K562 (cell line): Measurements from ENCODE around the gene SRSF1. TPM values are rescaled to one million over a fixed set of nuclear protein-coding genes. Genes with fewer than 3 reads are reported as not detected.
"Not testable (repeated sequence)": the region's sequence is repeated elsewhere in the genome, so short reads cannot be mapped to it uniquely, and the experiment has no call there.

Source experiments
- ATAC-seq: fragments of 200-7000 bp; cut with Tn5 transposase; 3 replicates; pipeline ENCODE4 v1.9.1; 2020; ENCODE audit warnings: moderate library complexity
- BruUV-seq: library from RNA; stranded (reverse); fragments of 400-500 nt; replicated peaks from 2 replicates; lab custom pipeline; 2021; lab: Mats Ljungman, UMichigan
- CTCF ChIA-PET: fragments of 300-600 bp; formaldehyde crosslinking; extraction: SDS; loops from one replicate; lab custom pipeline; 2021; ENCODE audit warnings: low intra/inter-chr PET ratio; lab: Yijun Ruan, JAX
- POLR2A ChIA-PET: fragments of 300-600, 350-650 bp; sonication (Branson Sonifier 250); formaldehyde crosslinking; extraction: SDS; loops from one replicate; lab custom pipeline; 2021; ENCODE audit warnings: antibody characterized with exemption, inconsistent platforms; lab: Yijun Ruan, JAX
- DNase-seq, 4 experiments: peaks; one replicate each; pipeline versions ENCODE4 v3.0.0 to v3.0.0-alpha.2; 2011 to 2018; ENCODE audit warnings: low spot score in 3 of 4, mixed read lengths in 3 of 4; ENCODE audit errors: extremely low read depth in 1 of 4
- FAIRE-seq: peaks from 2 replicates; lab custom pipeline; 2011; peaks lifted over from hg19 to GRCh38; lab: Jason Lieb, UNC
- H2AFZ ChIP-seq: 2 replicates; pipeline ENCODE4 v1.6.0; 2011; ENCODE audit warnings: low read depth, low read length, control low read depth, inconsistent platforms
- H3K27ac ChIP-seq: fragments of 200-600 bp; 3 replicates; pipeline ENCODE4 v1.8.0; 2011; ENCODE audit warnings: low read depth, mild to moderate bottlenecking, control low read depth, inconsistent platforms, low read length, moderate library complexity, mixed read lengths; ENCODE audit errors: extremely low read depth
- H3K27me3 ChIP-seq, 2 experiments: fragments of 300-600 bp in 1 of 2; 2 replicates in 1 of 2; 3 replicates in 1 of 2; pipeline versions ENCODE4 v1.6.0 to v1.8.0; 2011; ENCODE audit warnings: inconsistent platforms in 2 of 2, low read length in 2 of 2, mild to moderate bottlenecking in 1 of 2, mixed read lengths in 1 of 2, moderate library complexity in 1 of 2; ENCODE audit not compliant: control insufficient read depth in 2 of 2, insufficient read depth in 2 of 2
- H3K36me3 ChIP-seq: fragments of 300-600 bp; 3 replicates; pipeline ENCODE4 v1.8.0; 2011; ENCODE audit warnings: mild to moderate bottlenecking, low read length, inconsistent platforms; ENCODE audit not compliant: control insufficient read depth, insufficient read depth
- H3K4me1 ChIP-seq, 2 experiments: fragments of 200-600 bp in 1 of 2; replicated peaks in 1 of 2; 2 replicates in 1 of 2; 3 replicates in 1 of 2; pipeline versions ENCODE4 v1.5.1 to v1.8.0; 2011; ENCODE audit warnings: inconsistent platforms in 2 of 2, low read length in 2 of 2, mild to moderate bottlenecking in 1 of 2, mixed read lengths in 1 of 2, moderate library complexity in 1 of 2; ENCODE audit not compliant: control insufficient read depth in 2 of 2, insufficient read depth in 2 of 2
- H3K4me2 ChIP-seq: 2 replicates; pipeline ENCODE4 v1.6.1; 2011; ENCODE audit warnings: low read length, control low read depth, inconsistent platforms, mixed read lengths; ENCODE audit not compliant: insufficient read depth
- H3K4me3 ChIP-seq: fragments of 200-600 bp; sonication (generic), shearing (Covaris generic); 2 replicates; pipeline ENCODE4 v1.5.1; 2016; ENCODE audit warnings: control low read depth, inconsistent platforms
- H3K79me2 ChIP-seq: fragments of 200-600 bp; 3 replicates; pipeline ENCODE4 v1.8.0; 2011; ENCODE audit warnings: low read length, inconsistent platforms; ENCODE audit not compliant: control insufficient read depth, insufficient read depth
- H3K9ac ChIP-seq, 2 experiments: 2 replicates each; pipeline versions ENCODE4 v1.6.0 to v1.6.1; 2011; ENCODE audit warnings: low read depth in 2 of 2, low read length in 2 of 2, control low read depth in 1 of 2, inconsistent platforms in 1 of 2, mild to moderate bottlenecking in 1 of 2, mixed read lengths in 1 of 2; ENCODE audit not compliant: insufficient read depth in 1 of 2
- H3K9me1 ChIP-seq: one replicate; pipeline ENCODE4 v1.6.0; 2011; ENCODE audit warnings: inconsistent platforms, mild to moderate bottlenecking, low read length, moderate library complexity; ENCODE audit not compliant: control insufficient read depth, insufficient read depth
- H3K9me3 ChIP-seq: replicated peaks from 2 replicates; pipeline ENCODE4 v1.5.1; 2011; ENCODE audit warnings: low read depth, low read length, inconsistent platforms; ENCODE audit not compliant: control insufficient read depth, insufficient read depth
- H4K20me1 ChIP-seq: replicated peaks from 2 replicates; pipeline ENCODE4 v1.6.1; 2011; ENCODE audit warnings: low read length, inconsistent platforms, mixed read lengths; ENCODE audit not compliant: control insufficient read depth, insufficient read depth
- RBM25 ChIP-seq: fragments of 200-400 bp; formaldehyde crosslinking; IDR thresholded peaks from 2 replicates; pipeline ENCODE4 v1.6.1; 2018; ENCODE audit warnings: low read length, low read depth, moderate library complexity; ENCODE audit not compliant: severe bottlenecking
- ZNF431 ChIP-seq: sonication (generic); formaldehyde crosslinking; IDR thresholded peaks from 2 replicates; pipeline ENCODE4 v1.8.0; 2022; ENCODE audit warnings: mild to moderate bottlenecking, missing genetic modification reagents
- ZNF668 ChIP-seq: fragments of 250-450 bp; sonication (Bioruptor Pico); IDR thresholded peaks from 2 replicates; pipeline ENCODE4 v1.8.0; 2022; ENCODE audit warnings: mild to moderate bottlenecking, inconsistent platforms
- WGBS: fragments of 100-300 bp; shearing (Covaris generic); methylation state at CpG from one replicate; pipeline ENCODE4 v1.1.6; 2016; ENCODE audit warnings: low coverage, mixed read lengths; ENCODE audit not compliant: insufficient coverage; ENCODE audit errors: missing lambda C conversion rate; 5-methylcytosine and 5-hydroxymethylcytosine counted together
- in situ Hi-C: fragments of 300-500 bp; cut with MboI; formaldehyde crosslinking; loops from 4 replicates; pipeline ENCODE4 v1.15.0; 2018; ENCODE audit warnings: inconsistent platforms, mixed read lengths
- intact Hi-C: fragments of 100-400 bp; cut with micrococcal nuclease; formaldehyde crosslinking; loops from 2 replicates; pipeline ENCODE4 v1.14.2; 2022
- polyA plus RNA-seq, 8 experiments: library from polyadenylated mRNA; depleted of rRNA in 4 of 8; stranded (reverse) in 5 of 8; unstranded in 3 of 8; fragments of >200 nt; fragmentation: Nextera tagmentation in 2 of 8; fragmentation: Illumina TruSeq in 1 of 8; extraction: Ambion mirVana in 2 of 8; extraction: Trizol in 1 of 8; gene quantifications; 2 replicates each; pipeline versions ENCODE4 v1.2.1 to v1.2.3, GENCODE V29; 2011 to 2014; ENCODE audit warnings: inconsistent platforms in 1 of 8, missing spikeins in 1 of 8
- total RNA-seq, 7 experiments: library from RNA; depleted of rRNA in 6 of 7; stranded (reverse); fragments of >200 nt in 6 of 7; fragmentation: Illumina TruSeq in 2 of 7; extraction: Trizol in 2 of 7; gene quantifications; 2 replicates each; pipeline versions ENCODE4 v1.2.1 to v1.2.3, GENCODE V29; 2011 to 2021; ENCODE audit warnings: low replicate concordance in 1 of 7

The SRSF1 gene
- total and polyA plus RNA-seq, 9 of the 15 experiments (the other 6 are each of a cell fraction or from before 2014, with no cell fraction given) = 77.8 to 559 (median 442) TPM

DNA sequence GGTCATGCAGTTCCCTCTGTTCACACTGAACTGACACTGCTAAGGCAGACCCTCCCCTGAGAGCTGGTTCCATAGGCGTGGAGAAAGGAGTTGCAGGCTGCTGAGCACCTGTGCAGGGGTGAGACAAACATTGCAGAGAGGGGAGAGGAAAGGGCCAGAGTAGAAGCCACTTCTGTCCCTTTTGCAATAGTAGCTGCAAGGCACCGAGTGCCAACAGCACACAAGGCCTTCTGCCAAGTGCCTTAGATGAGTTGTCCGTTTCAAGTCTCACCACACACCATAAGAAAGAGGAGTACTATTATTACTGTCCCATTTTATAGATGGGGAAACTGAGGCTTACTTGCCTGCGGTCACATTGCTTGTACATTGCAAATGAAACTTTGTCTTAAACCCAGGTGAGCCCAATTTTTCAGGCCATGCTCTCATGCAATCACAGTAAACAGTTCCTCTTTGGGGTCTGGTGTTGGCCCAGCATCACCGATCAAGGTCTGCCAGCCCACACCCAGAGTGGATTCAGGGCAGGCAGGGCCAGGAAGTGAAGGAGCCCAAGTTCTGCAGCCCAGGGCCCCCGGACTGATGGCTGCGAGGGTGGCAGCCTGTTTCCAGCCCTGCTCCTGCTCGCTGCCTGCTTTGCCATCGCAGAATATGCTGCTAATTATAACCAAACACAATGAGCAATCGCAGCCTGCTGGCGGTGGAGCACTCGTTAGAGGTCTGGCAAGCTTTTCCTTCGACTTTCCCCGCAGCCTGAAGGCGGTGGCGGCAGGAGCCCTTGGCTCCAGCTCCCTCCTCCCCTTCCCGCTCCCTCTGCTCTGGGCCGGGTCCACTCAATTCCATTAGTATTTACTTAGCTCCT, 39.4 kb upstream of the SRSF1 start:
- ATAC-seq = no peak
- no peak for TF ChIP-seq ZNF668 (CRISPR knock-in tag)
- TF ChIP-seq RBM25 = peak; percentile 81
- TF ChIP-seq, all 486 proteins: peak for 1
- no peaks in the 10 kb centered on the region for H3K79me2 ChIP-seq
- in situ Hi-C loops (no loop called here), intact Hi-C loops (no loop called here)
- POLR2A ChIA-PET = interaction anchor here (1.1 kb wide), 1 partner anchor 53 kb away, joined by 3 read pairs; no protein-coding TSS in a partner anchor
- H3K4me3 ChIP-seq = no peak overlapping the region
- CTCF ChIA-PET = no interaction called here
- H3K27ac ChIP-seq = no peak overlapping the region
- H3K4me1 ChIP-seq = no peaks in the 10 kb centered on the region
- H3K4me2 ChIP-seq = no peak overlapping the region
- H3K9me1 ChIP-seq = no peaks in the 10 kb centered on the region
- peaks cover 32 to 34% of the 10 kb centered on the region in 2 experiments for H3K27me3 ChIP-seq
- no peak for DNase-seq
- no peaks in the 10 kb centered on the region for H4K20me1 ChIP-seq
- no peak for FAIRE-seq
- H3K36me3 ChIP-seq = no peaks in the 10 kb centered on the region
- no TSS peak for BruUV-seq
- H3K9ac ChIP-seq = 0 out of 4 replicates have a peak overlapping the region, but pooled peaks of 1 of the 2 experiments have one; percentile 10
- no peaks in the 10 kb centered on the region for H3K9me3 ChIP-seq
- H2AFZ ChIP-seq = no peak overlapping the region
- WGBS = 3% methylated on average over 18 of the region's 18 CpGs

- H3K27ac ChIP-seq, CTCF ChIA-PET, H3K36me3 ChIP-seq, H3K9me3 ChIP-seq, H4K20me1 ChIP-seq, H3K4me3 ChIP-seq, H3K4me2 ChIP-seq, H3K9ac ChIP-seq, BruUV-seq, ATAC-seq, H2AFZ ChIP-seq, FAIRE-seq, H3K79me2 ChIP-seq, H3K4me1 ChIP-seq, DNase-seq, in situ Hi-C loops, intact Hi-C loops, H3K9me1 ChIP-seq, POLR2A ChIA-PET: not testable (repeated sequence)
- 3% methylated on average over 6 of the region's 6 CpGs for WGBS
- TF ChIP-seq ZNF431 (CRISPR knock-in tag) = peak; percentile 91
- peaks cover 38% of the 10 kb centered on the region in 2 experiments for H3K27me3 ChIP-seq
Observed at GRCh38 chr17:58044256-58044655, 37.2 kb upstream of the SRSF1 start.
